Choroid plexus epithelial cell (primary cell): ENCODE results near the gene FAM169A.
A peak's percentile ranks its signal among the peaks of the same experiment; 100 is the strongest.
"Not testable (repeated sequence)": the region's sequence is repeated elsewhere in the genome, so short reads cannot be mapped to it uniquely, and the experiment has no call there.

Experiments used
- DNase-seq: peaks from one replicate; pipeline ENCODE4 v3.0.0-alpha.2; 2010; ENCODE audit warnings: low read depth
- H3K4me3 ChIP-seq: 2 replicates; pipeline ENCODE4 v1.5.1; 2011; ENCODE audit warnings: low read depth, mild to moderate bottlenecking, control low read depth, low read length, moderate library complexity
- TF ChIP-seq, protein P1 (sequence below): conservative IDR thresholded peaks from 2 replicates; pipeline ENCODE4 v1.5.1; 2011; ENCODE audit warnings: low read depth, mild to moderate bottlenecking, control low read depth, inconsistent platforms, low read length, moderate library complexity

The FAM169A gene, protein sequence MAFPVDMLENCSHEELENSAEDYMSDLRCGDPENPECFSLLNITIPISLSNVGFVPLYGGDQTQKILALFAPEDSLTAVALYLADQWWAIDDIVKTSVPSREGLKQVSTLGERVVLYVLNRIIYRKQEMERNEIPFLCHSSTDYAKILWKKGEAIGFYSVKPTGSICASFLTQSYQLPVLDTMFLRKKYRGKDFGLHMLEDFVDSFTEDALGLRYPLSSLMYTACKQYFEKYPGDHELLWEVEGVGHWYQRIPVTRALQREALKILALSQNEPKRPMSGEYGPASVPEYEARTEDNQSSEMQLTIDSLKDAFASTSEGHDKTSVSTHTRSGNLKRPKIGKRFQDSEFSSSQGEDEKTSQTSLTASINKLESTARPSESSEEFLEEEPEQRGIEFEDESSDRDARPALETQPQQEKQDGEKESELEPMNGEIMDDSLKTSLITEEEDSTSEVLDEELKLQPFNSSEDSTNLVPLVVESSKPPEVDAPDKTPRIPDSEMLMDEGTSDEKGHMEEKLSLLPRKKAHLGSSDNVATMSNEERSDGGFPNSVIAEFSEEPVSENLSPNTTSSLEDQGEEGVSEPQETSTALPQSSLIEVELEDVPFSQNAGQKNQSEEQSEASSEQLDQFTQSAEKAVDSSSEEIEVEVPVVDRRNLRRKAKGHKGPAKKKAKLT

DNA sequence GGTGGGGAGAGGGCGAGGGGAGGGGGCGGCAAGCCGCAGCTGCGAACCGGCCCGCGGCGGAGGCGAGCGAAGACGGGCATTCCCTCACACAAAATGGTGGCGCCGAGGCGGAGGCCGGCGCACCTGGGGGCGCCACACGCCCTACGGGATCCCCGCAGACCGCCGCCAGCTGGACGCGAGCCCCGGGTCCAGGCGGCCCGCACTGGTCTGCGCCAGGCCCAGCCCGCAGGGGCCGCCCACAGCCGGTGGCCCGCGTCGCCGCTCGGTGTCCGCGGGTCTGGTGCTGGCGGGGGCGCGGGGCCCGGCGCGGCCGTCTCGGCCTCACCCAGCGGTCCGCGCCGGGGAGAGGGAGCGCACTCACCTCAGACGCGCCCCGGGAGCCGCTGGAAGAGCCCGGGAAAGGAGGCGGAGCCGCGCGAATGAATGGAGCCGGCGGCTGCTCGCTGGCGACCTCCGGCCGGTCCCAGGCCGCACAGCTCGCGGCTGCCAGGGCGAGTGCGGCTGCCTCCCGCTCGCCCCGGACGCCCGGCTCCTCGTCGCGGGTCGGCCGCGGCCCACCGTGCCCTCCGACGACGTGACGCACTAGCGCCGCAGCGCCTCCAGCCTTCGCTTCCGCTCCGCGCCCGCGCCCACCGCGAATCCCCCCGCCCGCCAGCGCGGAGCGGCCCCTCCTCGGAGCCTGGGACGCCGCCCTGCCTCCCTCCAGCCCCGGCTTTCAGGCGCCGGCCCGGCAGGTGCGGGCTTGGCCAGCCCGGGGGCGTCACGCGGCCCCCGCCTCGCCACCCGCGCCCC lies at the start of gene FAM169A:
Gene FAM169A (minus strand): TSS at position 584 of the 792 bp plus-strand sequence. CDS start 24,711 bp downstream, outside the sequence.
- peak within 1 kb of the TSS; percentile 60 for H3K4me3 ChIP-seq
- DNase-seq: peak; percentile 16
- TF ChIP-seq, protein P1, sequence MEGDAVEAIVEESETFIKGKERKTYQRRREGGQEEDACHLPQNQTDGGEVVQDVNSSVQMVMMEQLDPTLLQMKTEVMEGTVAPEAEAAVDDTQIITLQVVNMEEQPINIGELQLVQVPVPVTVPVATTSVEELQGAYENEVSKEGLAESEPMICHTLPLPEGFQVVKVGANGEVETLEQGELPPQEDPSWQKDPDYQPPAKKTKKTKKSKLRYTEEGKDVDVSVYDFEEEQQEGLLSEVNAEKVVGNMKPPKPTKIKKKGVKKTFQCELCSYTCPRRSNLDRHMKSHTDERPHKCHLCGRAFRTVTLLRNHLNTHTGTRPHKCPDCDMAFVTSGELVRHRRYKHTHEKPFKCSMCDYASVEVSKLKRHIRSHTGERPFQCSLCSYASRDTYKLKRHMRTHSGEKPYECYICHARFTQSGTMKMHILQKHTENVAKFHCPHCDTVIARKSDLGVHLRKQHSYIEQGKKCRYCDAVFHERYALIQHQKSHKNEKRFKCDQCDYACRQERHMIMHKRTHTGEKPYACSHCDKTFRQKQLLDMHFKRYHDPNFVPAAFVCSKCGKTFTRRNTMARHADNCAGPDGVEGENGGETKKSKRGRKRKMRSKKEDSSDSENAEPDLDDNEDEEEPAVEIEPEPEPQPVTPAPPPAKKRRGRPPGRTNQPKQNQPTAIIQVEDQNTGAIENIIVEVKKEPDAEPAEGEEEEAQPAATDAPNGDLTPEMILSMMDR: no peak

DNA sequence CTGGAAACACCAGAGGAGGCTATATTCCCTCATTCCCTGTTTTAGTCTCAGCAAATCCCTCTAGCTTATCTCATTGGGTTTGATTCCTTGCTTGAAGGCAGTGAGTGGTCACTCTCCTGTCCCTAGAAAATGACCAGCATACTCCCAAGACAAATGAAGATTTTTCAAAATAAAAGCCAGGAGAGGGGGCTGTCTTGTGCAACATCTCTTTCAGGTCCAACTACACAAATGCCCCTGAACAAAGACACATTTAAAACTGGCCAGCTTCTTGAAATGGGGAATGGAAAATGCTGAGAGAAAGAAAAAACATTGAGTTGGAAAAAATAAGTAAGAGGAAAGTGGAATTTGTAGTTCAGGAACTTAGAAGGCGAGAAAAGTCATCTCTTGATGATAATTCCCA lies 49.3 kb upstream of the FAM169A start:
- TF ChIP-seq, protein P1: no peak
- no peak overlapping the region for H3K4me3 ChIP-seq
- DNase-seq: no peak

DNA sequence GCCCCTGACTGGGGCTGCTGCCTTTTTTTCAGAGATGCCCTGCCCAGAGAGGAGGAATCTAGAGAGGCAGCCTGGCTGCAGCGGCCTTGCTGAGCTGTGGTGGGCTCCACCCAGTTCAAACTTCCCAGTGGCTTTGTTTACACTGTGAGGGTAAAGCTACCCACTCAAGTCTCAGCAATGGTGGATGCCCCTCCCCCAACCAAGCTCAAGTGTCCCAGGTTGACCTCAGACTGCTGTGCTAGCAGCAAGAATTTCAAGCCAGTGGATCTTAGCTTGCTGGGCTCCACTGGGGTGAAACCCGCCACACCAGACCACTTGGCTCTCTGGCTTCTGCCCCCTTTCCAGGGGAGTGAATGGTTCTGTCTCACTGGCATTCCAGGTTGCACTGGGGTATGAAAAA lies 45.2 kb upstream of the FAM169A start:
- DNase-seq, H3K4me3 ChIP-seq: not testable (repeated sequence)

DNA sequence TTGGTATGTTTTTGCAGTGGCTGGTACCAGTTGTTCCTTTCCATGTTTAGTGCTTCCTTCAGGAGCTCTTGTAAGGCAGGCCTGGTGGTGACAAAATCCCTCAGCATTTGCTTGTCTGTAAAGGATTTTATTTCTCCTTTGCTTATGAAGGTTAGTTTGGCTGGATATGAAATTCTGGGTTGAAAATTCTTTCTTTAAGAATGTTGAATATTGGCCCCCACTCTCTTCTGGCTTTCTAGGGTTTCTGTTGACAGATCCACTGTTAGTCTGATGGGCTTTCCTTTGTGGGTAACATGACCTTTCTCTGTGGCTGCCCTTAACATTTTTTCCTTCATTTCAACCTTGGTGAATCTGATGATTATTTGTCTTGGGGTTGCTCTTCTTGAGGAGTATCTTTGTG lies 43.7 kb upstream of the FAM169A start:
- H3K4me3 ChIP-seq, DNase-seq: not testable (repeated sequence)

DNA sequence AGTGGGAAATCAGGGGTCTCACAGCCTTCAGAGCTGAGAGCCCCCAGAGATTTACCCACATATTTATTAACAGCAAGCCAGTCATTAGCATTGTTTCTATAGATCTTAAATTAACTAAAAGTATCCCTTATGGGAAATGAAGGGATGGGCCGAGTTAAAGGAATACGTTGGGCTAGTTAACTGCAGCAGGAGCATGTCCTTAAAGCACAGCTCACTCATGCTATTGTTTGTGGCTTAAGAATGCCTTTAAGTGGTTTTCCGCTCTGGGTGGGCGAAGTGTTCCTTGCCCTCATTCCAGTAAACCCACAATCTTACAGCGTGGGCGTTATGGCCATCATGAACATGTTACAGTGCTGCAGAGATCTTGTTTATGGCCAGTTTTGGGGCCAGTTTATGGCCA lies 42.0 kb upstream of the FAM169A start:
- H3K4me3 ChIP-seq: not testable (repeated sequence)

DNA sequence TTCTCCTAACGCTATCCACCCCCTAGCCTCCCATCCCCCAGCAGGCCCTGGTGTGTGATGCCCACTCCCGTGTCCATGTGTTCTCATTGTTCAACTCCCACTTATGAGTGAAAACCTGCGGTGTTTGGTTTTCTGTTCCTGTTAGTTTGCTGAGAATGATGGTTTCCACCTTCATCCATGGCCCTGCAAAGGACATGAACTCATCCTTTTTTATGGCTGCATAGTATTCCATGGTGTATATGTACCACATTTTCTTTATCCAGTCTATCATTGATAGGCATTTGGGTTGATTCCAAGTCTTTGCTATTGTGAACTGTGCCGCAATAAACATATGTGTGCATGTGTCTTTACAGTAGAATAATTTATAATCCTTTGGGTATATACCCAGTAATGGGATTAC lies 38.5 kb upstream of the FAM169A start:
- DNase-seq, H3K4me3 ChIP-seq: not testable (repeated sequence)

More for the DNA sequence above, 42.0 kb upstream of the FAM169A start:
- DNase-seq: not testable (repeated sequence)

DNA sequence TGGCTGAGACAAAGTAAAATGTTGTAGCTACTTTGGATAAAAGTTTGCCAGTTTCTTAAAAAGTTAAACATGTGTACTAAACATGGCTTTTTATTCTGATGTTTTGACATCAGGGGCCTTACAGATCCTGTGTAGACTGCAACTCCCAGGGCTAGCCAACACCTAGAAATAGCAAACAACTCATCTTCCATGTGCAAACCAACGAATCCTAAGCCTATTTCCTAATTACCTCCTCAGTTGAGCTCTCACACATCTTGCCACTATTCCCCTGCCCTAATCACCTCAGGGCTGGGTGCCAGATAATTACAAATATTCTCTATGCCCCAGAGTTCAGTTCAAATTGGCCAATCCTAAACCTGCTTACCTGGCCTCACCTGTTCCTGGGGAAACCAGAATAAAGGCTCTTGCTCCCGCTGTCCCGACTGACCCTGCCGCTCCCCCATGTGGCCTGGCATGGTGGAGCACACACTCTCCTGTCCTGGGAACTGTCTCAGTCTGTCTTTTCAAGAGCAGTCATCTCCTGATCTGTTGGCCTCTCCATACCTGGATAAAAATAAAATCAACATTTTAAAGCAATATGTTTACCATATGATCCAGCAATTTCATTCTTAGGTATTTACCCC lies 37.1 kb upstream of the FAM169A start:
- TF ChIP-seq, protein P1: peak; percentile 63
- DNase-seq: peak; percentile 28
- H3K4me3 ChIP-seq: no peak overlapping the region

DNA sequence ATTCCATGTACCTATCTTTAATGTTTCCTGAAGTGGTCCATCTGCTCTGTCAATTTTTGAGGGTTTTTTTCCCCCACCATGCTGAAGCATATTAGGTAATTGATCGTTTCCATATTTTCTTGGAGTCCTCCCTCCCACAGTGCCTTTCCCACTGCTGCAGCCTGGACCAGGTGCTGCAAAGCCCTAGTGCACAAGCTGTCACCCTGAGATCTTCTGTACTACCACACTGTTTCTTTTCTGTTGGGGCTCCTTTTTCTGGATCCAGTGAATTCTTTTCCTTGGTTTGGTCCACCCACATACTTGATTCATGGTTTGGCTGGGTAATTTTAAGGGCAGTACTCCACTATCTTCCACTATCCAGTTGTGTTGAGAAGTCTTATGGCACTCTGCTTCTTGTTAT lies 30.9 kb upstream of the FAM169A start:
- TF ChIP-seq, protein P1: no peak
- DNase-seq: no peak
- H3K4me3 ChIP-seq: no peak overlapping the region
